ENCODE measurements around the gene STAU1. TPM values are rescaled to one million over a fixed set of nuclear protein-coding genes. Genes with fewer than 3 reads are reported as not detected.

STAU1 gene
- total and polyA plus RNA-seq, 2 of the 13 experiments (the other 11 are each of a cell fraction or from before 2014, with no cell fraction given): 119 to 133 TPM

- TF ChIP-seq THRA (CRISPR knock-in tag; IDR thresholded peaks at IDR 0.05; ENCODE audit: borderline replicate concordance) (no peak), ASH2L (IDR thresholded peaks at IDR 0.05; ENCODE audit: insufficient read length, low read depth, low read length) (no peak), ZUFSP (CRISPR knock-in tag; IDR thresholded peaks at IDR 0.05; ENCODE audit: borderline replicate concordance) (no peak), CREBL2 (CRISPR knock-in tag; IDR thresholded peaks at IDR 0.05; ENCODE audit: borderline replicate concordance) (no peak), ZFY (CRISPR knock-in tag; IDR thresholded peaks at IDR 0.05) (peak; percentile 7; the same call in 1 of the 2 replicates), PHF21A (CRISPR knock-in tag; IDR thresholded peaks at IDR 0.05) (no peak), ZNF609 (CRISPR knock-in tag; IDR thresholded peaks at IDR 0.05; ENCODE audit: borderline replicate concordance) (no peak), NR2C2 (CRISPR knock-in tag; IDR thresholded peaks at IDR 0.05; ENCODE audit: borderline replicate concordance) (no peak), ZNF232 (CRISPR knock-in tag; IDR thresholded peaks at IDR 0.05; ENCODE audit: borderline replicate concordance) (no peak), ZNF282 (IDR thresholded peaks at IDR 0.05; ENCODE audit: partially characterized antibody) (no peak), TRIM24 (CRISPR knock-in tag; IDR thresholded peaks at IDR 0.05) (no peak), REST (IDR thresholded peaks at IDR 0.05; ENCODE audit: borderline replicate concordance in 1 of 2, low read depth in 1 of 2, low read length in 2 of 2) (no peak)
Observed at GRCh38 chr20:49161428-49162152, 26.5 kb downstream of the STAU1 start (continued).
